NCI-H146 (cell line): Measurements from ENCODE around the gene DUSP19.
A peak's percentile ranks its signal among the peaks of the same experiment; 100 is the strongest.

Experiments
- DNase-seq: peaks from one replicate; lab custom pipeline; 2025; lab: John Stamatoyannopoulos, UW

DUSP19 gene

DNA sequence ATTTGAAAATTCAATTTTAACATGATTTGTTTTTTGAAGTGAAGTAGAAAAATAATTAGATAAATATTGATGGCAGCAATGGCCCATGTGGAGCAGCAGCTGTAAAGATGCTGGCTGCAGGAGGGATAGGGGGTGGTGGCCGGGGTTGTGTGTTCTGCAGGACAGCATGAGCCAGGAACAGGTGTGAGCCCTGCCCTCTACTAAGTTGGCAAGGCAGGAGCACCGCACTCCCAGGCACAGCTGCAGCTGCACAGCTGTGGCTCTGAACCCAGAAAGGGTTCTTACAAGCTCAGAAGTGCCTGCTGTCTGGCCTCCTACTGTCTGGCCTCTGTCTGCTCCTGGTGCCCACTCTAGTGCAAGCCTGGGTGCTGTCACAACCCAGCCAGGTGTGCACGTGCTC, 10.0 kb upstream of the DUSP19 start:
- DNase-seq: no peak

DNA sequence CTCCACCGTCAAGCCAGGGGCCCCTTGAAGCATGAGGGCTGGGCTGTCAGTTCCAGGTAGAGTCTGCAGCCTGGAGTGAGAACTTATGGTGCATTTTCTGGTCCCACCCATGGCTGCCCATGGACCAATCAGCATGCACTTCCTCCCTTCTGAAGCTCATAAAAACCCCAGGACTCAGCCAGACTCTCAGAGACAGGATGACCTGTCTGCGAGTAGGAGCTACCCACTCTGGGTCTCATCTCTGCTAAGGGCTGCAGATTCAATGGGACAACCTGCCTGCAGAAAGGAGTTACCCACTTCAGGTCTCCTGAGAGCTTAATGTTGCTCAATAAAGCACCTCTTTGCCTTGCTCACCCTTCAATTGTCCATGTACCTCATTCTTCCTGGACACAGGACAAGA, 9.4 kb upstream of the DUSP19 start:
- no peak for DNase-seq

GRCh38 chr2:183070942-183071844, 7.4 kb upstream of the DUSP19 start:
- DNase-seq: no peak

DNA sequence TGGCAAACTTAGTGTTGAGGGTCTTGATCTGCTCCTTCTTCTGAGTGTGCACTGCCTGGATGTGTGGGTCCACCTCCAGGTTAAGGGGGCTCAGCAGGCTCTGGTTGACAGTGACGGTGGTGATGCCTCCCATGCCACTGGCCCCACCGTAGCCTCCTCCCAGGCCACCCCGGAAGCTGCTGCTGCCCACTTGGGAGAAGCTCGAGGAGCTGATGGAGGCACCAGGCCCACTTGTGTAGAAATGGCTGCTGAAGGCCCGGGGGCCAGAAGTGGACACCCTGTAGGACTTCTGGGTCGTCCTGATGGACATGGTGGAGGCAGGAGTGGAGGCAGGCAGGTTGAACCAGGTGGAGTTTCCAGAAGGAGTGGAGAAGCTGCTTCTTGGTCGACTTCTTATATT, 6.4 kb upstream of the DUSP19 start:
- DNase-seq: no peak

GRCh38 chr2:183078163-183078463, 434 bp upstream of the DUSP19 start:
- no peak for DNase-seq

DNA sequence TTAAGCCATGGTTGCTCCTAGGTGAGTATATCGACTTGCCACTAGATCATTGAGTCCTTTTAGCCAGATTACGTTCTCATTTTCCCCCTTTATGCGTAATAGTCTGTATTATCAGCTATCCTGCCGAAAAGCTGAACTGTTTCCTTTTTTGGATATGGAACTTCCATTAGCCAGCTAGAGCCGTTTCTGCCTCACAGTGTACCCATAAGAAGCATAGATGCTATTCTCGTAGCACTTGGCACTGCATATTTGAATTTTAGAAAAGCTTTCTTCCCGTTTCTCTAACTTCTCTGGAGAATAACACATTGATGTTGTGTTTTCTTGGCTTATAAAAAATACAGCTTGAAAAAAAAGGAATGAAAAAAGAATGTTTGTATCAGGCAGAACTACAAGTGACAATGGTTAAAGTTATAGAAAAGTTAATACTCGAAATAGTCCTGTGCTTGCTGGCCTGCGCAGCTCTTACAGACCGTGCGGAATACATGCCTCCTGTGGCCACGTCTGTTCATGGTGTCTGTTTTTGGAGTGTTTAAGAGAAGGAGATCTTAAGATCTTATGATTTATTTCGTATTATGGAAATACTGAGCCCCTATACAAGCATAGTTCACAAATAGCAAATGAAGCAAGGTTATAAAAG, 710 bp downstream of the DUSP19 start:
- peak; percentile 52 for DNase-seq

GRCh38 chr2:183081911-183082310, 3.4 kb downstream of the DUSP19 start:
- no peak for DNase-seq

GRCh38 chr2:183088061-183088460, 9.5 kb downstream of the DUSP19 start:
- no peak for DNase-seq

DNA sequence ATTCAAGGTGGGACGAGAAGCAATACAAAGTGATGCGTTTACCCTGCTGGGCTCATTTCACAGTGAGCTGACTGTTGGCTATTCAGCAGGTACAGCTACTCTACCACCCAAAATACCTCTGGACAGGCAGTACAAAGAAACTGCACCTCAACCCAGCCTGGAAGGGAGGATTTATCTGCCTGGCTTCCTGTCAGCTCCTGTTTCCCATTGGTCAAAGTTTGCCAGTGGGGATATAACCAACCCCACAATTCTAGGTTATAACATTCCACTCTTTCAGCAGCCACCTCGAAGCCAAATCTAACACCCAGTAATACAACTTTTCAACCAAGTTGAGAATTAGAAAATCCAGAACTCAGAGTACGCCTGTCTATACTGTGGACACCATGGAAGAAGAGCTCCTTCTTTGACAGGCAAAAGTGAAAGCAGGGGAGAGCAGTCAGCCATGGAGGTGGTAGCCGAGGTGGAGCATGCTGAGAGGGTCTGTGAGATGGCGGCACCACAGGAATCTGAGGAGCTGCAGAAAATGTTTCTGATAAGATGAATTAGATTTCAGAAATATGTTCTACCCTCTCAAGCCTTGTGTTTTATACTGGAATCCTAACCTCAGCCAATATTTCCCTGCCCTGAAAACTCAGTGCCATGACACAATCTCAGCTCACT, 10.8 kb downstream of the DUSP19 start:
- DNase-seq: peak; percentile 7

- DNase-seq: no peak
Observed at GRCh38 chr2:183091318-183091953, 12.9 kb downstream of the DUSP19 start.

GRCh38 chr2:183091954-183092345, 13.4 kb downstream of the DUSP19 start:
- DNase-seq: no peak

DNA sequence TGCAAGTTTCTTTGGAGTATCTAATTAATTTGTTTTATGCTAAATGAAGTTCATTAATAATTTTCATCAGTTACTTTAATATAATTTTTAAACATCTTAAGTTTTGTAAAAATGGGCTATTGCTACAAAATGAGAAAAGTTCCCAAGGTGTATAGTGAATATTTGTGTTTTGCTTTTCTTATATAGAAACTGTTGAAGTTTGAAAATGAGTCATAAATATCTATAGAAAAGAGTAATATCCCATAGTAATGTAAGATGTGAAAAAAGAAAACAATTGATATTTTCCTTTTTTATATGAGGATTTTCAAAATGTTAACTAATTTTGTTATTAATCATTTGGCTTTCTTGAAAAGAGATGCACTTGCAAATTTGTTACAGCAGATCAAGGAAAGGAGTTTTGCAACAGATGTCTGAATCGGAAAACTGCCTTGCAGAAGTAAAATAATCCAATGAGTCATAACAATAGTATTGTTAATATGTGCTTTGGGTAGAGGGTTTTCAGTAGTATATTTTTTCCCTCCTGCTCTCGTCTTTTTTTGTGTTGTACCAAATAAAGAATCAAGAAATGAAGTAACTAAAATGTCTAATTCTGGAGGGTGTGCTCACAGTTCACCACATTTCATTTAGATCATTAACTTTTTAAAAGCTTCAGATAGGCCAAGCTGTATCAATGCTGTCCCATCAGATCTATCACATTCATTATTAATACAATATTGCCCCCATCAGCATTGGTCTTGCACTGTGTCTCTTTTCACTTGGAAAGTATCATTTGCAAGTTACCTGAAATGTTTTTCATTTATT, 15.5 kb downstream of the DUSP19 start:
- DNase-seq: no peak

- no peak for DNase-seq
Observed at GRCh38 chr2:183105402-183106134, 27.0 kb downstream of the DUSP19 start.

DNA sequence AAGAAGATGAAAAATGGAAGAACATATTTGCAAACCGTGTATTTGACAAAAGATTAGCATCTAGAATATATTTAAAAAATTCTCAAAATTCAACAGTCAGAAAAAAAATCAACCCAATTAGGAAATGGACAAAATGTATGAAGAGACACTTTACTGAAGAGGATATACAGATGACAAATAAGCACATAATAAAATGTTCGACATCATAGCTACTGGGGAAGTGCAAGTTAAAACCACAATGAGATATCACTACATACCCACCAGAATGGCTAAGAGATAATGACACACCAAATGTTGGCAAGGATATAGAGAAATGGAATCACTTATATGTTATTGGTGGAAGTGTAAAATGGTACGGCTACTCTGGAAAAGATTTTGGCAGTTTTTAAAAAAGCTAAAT, 34.0 kb downstream of the DUSP19 start:
- DNase-seq: no peak

- DNase-seq: no peak
Observed at GRCh38 chr2:183113630-183114029, 35.1 kb downstream of the DUSP19 start.

- DNase-seq: peak; percentile 9
Observed at GRCh38 chr2:183117226-183117625, 38.7 kb downstream of the DUSP19 start.

DNA sequence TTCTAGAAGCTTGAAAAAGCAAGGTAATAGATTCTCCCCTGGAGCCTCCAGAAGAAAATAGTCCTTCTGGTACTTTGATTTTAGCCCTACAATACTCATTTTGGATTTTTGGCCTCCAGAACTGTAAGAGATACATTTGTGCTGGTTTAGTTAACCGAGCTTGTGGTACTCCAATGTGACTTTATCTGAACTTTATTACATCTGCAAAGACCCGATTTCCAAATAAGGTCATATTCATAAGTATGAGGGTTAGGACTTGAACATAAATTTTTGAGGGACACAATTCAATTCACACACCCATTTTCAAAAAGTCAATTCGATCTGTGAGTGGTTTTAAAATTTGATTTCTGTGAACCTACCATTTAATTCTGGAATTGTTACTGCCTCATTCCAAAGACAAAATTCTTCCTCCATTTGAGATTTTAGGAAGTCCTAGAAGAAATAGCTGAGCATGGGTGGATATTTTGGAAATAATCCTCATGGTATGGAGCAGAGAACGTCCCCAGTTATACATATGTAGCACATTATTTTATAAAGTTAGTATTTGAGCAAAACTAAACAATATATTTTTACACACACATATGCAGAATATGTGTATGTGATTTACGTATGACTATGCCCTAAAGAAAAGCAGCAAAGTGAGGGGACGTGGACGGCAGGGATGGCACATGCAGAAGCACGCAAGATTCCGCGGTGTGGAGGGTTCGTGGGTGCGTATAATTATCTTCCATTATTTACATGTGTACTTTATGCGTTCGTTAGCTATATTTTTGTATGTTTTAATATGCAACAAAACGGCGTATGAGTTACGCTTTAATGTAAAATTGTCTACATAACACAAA, 44.8 kb downstream of the DUSP19 start:
- peak; percentile 22 for DNase-seq

GRCh38 chr2:183123959-183124221, 45.3 kb downstream of the DUSP19 start:
- no peak for DNase-seq

DNA sequence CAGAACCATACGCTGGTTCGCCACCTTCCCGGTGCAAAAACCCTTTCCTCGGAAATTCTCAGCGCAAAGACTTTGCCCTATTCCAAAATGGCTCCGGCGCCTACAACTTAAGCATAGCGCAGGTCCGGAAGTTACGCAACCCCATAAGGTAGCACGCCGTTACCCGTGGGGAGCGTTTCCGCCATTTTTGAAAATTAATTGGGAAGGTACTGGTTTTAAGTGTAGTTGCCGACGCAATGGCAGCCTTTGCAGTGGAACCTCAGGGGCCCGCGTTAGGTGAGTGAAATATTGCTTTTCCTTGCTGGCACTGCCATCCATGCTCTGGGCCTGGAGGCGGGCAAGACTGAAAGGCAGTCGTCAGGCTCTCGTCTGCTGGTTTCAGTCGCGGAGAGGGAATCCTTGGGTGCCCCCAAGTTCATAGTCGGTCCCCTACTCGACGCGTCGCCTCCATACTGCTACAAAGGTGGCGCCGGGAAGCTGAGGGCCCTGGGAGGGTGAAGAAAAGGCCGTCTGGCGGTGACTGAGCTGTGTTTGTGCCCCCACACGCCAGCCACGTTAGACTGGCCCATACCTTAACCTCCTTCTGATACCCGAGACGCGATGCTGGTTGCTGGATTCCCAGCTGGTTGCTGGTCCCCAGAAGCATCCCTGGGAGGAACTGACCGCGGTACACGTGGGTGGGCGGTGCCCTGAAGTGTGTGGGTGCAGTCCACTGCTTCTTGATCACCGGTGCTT, 45.8 kb downstream of the DUSP19 start, which contains the start of gene NUP35:
NUP35 (plus strand) TSS at position 222 of the 735 bp plus-strand sequence; CDS start at position 237, 15 bp downstream.
- peak; percentile 92 for DNase-seq

GRCh38 chr2:183124957-183125255, 46.4 kb downstream of the DUSP19 start:
- no peak for DNase-seq
